Esophagus muscularis mucosa (tissue), 3 donors: ENCODE measurements around the gene FBRS.

ENCODE experiments used
- CTCF ChIP-seq, 3 experiments: fragments of 200-600 bp in 2 of 3; fragments of 450-650 bp in 1 of 3; sonication (generic) in 2 of 3; IDR thresholded peaks; one replicate each; pipeline ENCODE4 v1.5.1; 2017 to 2019; ENCODE audit warnings: antibody characterized with exemption in 3 of 3, mild to moderate bottlenecking in 2 of 3, moderate library complexity in 1 of 3
- POLR2A ChIP-seq: fragments of 450-650 bp; IDR thresholded peaks from one replicate; pipeline ENCODE4 v1.6.1; 2017; ENCODE audit warnings: antibody characterized with exemption, moderate library complexity, mild to moderate bottlenecking, low read depth
- POLR2AphosphoS5 ChIP-seq, 2 donors: sonication (generic); formaldehyde crosslinking; IDR thresholded peaks; one replicate each; pipeline ENCODE4 v1.6.1; 2017; ENCODE audit warnings: antibody characterized with exemption in 2 of 2

DNA sequence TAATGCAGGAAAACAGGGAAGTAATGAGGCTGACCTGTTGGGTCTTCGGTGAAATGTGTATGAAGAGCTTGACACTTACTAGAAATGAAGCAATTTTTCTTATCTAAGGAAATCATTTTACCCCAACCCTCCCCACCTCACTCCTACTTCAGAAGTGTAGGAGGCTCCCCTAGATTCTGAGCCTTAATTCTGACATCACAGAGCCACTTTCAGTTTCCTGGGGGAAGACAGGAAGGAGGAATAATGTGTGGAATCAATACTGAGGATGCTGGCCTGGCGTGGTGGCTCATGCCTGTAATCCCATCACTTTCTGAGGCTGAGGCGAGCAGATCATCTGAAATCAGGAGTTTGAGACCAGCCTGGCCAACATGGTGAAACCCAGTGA is 20.3 kb downstream of the FBRS start:
- TF ChIP-seq CTCF (IDR thresholded peaks at IDR 0.05) (no peak), POLR2A (no peak), POLR2AphosphoS5 (IDR thresholded peaks at IDR 0.05) (no peak)
